HepG2 (cell line): Measurements from ENCODE around the gene FSIP1.

Source experiments
- CBX1 ChIP-seq: IDR thresholded peaks from one replicate; pipeline ENCODE4 v1.6.1; 2016; ENCODE audit warnings: antibody characterized with exemption, low read depth
- FOSL1 ChIP-seq: sonication (generic); formaldehyde crosslinking; IDR thresholded peaks from 2 replicates; pipeline ENCODE4 v1.9.0; 2021; ENCODE audit warnings: missing genetic modification reagents, borderline replicate concordance
- HCFC1 ChIP-seq: fragments of 150-350 bp; IDR thresholded peaks from 2 replicates; pipeline ENCODE4 v1.6.1; 2014; ENCODE audit warnings: low read depth, low read length
- ZNF572 ChIP-seq: sonication (generic); formaldehyde crosslinking; IDR thresholded peaks from 2 replicates; pipeline ENCODE4 v1.5.1; 2020; ENCODE audit warnings: mild to moderate bottlenecking, missing genetic modification reagents

DNA sequence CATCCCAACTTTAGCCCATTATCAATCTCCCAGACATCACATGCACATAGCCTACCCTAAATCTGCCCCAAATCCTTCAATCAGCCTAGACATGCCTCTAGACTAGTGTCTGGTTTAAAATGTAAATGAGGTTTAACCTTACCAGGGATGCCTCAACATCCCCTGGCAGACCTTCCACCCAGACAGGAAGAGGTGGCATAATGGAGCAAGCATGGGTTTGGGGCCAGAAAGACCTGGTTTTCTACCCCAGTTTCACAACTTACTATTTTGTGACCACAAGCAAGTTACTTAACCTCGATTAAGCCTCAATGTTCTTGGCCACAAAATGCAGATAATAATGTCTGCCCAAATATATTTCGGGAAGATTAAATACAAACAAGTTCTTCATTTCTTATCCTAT is 230.1 kb downstream of the FSIP1 start:
- TF ChIP-seq ZNF572 (CRISPR knock-in tag) = no peak
- no peak for TF ChIP-seq CBX1
- no peak for TF ChIP-seq FOSL1 (CRISPR knock-in tag)
- no peak for TF ChIP-seq HCFC1
